ENCODE results near the gene SRD5A2. TPM values are rescaled to one million over a fixed set of nuclear protein-coding genes. Genes with fewer than 3 reads are reported as not detected.

The SRD5A2 gene
- 0.65 TPM for total RNA-seq

DNA sequence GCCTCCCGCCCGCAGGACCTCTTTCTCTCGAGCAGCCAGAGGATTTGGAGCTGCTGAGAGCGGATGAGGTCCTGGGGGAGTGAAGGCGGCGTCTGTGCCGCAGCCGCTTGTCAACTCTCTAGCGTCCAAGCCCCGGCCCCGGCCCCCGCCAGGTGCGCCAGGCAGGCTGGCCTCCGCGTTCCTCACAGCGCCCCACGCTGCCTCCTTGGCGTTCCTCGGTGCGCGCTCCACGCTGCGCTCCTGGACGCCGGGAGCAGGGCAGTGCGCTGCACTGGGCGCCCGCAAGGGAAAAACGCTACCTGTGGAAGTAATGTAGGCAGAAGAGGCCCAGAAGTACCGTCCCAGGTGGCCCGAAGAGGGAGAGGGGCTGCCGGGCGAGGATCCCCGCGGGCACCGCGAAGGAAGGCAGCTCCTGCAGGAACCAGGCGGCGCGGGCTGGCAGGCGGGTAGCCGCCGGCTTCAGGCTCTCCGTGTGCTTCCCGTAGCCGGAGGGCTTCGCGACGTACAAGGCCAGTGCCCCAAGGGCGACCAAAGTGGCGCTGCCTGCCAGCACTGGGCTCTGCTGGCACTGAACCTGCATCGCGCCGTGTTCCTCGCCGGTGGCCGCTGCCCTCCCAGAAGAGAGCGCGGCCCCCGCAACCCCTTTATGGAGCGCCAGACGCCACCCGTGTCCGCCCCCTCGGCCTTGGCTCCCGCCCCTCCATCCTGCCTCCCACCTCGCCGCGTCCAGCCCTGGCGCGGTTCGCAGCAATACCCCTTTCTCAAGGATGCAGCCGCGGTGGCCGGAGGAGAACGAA lies at the start of gene SRD5A2:
Gene SRD5A2, minus strand, starts transcription at position 618 of the 797 bp plus-strand sequence. Its CDS starts 38 bp downstream, at position 580.
- DNase-seq (ENCODE audit: low spot score): no peak

GRCh38 chr2:31606509-31606908 lies 25.8 kb upstream of the SRD5A2 start:
- DNase-seq (ENCODE audit: low spot score): no peak

GRCh38 chr2:31598694-31599093 lies 18.0 kb upstream of the SRD5A2 start:
- DNase-seq (ENCODE audit: low spot score): no peak

DNA sequence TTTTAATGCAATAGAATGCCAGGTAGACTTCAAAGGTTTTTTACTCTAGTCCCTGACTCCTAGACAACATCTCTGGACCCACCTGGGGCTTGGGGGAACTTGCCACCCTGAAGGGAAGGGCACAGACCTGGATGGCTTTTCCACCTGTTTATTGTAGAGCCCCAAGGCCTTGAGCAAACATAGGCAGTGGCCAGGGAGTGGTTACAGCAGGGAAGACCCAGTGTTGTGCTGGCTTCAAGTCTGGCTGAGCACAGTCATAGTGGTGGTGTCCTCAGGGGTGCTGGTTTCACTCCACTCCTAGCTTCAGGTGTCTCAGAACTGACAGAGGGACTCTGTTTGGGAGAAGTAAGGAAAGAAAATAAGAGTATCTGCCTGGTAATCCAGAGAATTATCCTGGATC lies 5.5 kb upstream of the SRD5A2 start:
- no peak for DNase-seq (ENCODE audit: low spot score)

GRCh38 chr2:31581124-31581795 lies 522 bp upstream of the SRD5A2 start:
- DNase-seq (ENCODE audit: low spot score): no peak

GRCh38 chr2:31579996-31580320 lies 780 bp downstream of the SRD5A2 start:
- no peak for DNase-seq (ENCODE audit: low spot score)

DNA sequence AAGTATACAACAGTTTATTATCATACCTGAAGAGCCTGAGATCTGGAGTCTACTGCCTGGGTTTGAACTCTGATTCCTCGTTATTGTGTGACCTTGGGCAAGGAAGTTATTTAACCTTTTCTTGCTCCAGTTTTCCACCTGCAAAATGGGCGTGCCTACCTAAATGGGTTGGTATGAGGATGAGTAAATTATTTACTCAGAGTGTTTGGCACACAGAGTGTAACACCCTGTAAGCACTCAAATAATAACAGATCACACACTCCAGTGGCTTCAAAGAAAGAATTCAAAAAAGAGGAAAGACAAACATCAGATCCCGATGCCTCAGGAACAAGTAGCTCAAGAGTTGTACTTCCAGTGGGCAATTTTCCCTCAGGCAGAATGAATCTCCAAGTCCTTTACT lies 2.4 kb downstream of the SRD5A2 start:
- no peak for DNase-seq (ENCODE audit: low spot score)

DNA sequence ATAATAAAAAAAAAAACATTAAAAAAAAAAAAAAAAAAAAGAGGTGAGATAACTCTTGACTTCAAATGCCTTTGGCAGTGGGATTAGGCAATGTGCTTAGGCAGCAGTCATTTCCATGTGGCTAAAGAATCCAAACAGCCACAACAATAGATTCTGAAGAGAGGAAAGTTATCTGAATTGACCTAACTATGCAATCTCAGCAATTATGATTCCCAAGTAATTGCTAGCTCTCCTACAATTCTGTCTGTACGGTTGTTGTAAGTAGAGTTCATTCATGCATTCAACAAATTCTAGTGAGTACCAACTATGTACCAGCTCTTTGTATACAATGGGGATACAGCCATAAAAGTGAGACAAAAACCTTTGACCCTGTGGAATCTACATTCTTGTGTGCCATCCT lies 3.6 kb downstream of the SRD5A2 start:
- DNase-seq (ENCODE audit: low spot score): no peak

DNA sequence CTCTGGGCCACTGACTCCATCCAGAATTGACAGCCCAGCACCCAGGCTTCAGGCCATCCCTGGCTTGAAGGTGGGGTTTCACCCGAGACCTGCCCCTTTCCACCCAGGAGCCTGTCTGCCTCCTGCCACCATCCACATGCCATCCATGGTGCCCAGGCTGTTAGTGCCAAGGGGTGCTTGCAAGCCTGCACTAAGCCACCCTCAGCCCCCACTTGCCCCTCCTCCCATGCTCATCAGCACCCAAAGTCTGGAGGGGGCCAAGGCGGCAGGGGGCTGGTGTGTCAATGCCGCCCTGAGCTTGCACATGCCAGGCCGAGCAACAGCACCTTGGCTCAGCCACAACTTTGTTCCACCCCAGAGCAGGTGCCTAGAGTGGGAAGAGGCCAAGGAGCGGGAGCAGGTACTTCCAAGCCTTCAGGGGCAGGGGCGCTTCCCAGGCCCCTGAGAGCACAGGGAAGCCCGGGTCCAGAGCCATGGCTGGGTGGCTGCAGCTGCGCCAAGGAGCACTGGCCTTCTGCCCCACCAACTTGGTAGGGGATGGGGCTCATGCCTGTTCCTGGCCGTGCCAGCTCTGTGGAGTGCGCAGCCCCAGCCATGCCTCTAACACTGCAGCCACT lies 12.0 kb downstream of the SRD5A2 start:
- no peak for DNase-seq (ENCODE audit: low spot score)

GRCh38 chr2:31567679-31568078 lies 13.1 kb downstream of the SRD5A2 start:
- DNase-seq (ENCODE audit: low spot score): no peak

DNA sequence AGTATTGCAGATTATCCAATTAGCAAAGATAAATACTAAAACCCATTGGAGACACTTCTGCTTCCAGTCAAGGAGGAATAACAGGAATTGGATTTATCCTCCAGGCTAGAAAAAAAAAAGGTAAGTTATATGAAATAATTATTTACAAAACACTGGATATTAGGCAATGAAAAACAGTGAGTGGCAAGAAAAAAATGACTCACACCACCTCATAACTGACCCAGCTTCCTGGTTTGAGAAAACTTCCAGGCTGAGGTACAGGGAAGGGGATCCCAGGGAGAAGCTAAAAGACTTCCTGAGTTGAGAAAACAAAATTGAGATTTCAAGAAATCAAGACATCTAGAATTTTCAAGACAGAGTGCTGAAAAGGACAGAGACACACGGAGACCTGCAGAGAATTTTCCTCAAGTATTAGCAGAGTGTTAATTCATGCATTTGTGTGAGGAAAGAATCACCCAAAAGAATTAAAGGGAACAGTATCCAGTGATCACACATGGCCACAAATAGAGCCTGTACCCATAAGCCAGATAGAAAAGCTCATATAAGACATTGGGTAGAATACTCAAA lies 17.4 kb downstream of the SRD5A2 start:
- no peak for DNase-seq (ENCODE audit: low spot score)

DNA sequence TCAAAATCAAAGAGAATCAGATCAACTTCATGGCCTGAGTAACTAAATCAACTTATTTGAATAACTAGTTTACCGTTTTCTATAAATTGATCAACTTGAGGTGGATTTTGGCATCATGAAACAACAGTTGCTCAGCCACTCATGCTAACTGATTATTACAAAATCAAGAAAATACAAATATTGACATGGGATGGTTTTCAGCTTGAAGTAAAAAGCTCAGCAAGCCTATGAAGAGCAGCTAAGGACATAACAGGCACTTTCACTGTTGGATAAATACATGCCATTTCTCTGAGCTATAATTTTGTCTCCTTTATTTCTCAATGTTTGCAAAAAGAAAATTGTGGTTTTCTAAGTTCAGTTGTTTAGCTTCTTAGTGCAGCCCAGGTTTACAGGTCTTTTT lies 18.9 kb downstream of the SRD5A2 start:
- no peak for DNase-seq (ENCODE audit: low spot score)

DNA sequence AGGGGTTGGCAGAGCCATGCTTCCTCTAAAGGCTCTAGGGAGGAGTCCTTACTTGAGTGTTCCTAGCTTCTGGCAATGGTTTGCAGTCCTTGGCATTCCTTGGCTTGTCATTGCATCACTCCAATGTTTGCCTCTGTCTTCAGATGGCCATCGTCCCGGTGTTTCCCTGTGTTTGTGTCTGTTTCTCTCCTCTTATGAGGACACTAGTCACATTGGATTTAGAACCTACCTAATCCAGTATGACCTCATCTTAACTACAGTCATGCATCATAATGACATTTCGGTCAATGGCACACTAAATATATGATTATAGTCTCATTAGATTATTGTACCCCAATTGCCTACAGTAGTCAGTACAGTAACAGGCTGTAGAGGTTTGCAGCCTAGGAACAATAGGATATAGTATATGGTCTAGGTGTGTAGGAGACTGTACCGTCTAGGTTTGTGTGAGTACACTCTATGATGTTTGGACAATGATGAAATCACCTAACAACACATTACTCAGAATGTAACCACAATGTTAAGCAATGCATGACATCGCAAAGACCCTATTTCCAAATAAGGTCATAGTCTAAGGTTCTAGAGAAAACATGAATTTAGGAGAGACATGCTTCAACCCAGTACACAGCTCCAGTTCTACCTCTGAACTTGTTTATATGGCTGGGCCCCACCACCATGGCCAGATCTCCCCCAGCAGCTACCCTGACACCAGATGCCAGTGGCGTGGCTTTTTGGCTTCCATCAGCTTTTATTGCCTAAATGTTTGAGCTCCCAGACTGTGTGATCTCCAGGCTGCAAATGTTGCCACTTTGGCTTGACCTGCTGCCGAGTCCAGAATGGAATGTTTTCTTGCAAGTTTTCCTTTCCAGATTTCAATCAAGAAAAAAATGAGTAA lies 22.1 kb downstream of the SRD5A2 start:
- DNase-seq (ENCODE audit: low spot score): no peak

DNA sequence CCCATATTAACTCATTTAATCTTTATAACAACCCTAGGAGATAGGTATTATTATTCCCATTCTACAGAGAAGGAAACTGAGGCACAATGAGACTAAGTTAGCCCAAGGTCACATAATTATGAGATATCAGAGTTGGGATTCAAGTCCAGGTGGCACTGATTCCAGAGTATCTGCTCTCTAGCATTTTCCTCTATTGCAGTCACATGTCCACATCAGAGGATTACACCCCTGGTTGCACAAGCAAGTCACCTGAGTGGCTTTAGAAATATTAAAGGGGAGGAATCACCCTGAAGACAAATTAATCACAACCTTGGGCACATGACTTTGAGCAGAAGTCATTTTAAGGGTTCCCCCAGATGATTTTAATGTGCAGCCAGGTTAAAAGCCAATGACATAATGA lies 23.8 kb downstream of the SRD5A2 start:
- no peak for DNase-seq (ENCODE audit: low spot score)

GRCh38 chr2:31555967-31556706 lies 24.6 kb downstream of the SRD5A2 start:
- DNase-seq (ENCODE audit: low spot score): no peak

GRCh38 chr2:31553362-31553761 lies 27.4 kb downstream of the SRD5A2 start:
- no peak for DNase-seq (ENCODE audit: low spot score)

- DNase-seq (ENCODE audit: low spot score): no peak
Observed at GRCh38 chr2:31547485-31547884, 33.3 kb downstream of the SRD5A2 start.

DNA sequence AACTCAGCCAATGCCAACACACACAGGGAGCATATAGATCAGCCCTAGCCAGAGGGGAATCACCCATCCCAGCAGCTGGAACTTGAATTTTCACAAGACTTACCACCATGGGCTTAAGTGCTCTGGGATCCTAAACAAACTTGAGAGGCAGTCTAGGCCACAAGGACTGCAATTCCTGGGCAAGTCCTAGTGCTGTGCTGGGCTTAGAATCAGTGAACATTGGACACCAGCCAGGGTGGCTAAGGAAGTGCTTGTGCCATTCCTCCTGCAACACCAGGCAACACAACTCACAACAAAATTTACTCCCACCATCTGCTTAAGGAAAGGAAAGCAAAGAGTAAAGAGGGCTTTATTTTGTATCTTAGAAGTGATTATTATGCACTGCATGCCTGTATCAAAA lies 38.9 kb downstream of the SRD5A2 start:
- no peak for DNase-seq (ENCODE audit: low spot score)

DNA sequence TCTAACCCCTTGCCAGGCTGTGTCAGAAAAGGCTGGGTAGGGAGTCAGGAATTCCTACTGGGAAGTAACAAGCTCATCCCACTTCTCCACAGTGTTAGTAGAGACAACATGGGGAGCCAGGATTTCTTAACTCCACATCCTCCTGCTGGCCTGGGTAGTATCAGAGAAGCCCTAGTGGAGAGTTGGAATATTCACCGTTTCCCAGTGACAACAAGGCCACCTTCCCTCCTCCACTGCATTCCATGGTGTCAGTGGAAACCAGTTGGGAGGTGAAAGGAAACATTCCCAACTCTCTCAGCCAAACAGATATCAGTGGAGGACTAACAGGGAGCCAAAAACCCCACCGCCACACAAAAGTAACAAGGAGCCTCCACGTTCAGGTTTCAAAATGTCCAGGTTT lies 41.2 kb downstream of the SRD5A2 start:
- DNase-seq (ENCODE audit: low spot score): no peak

GRCh38 chr2:31535768-31536167 lies 45.0 kb downstream of the SRD5A2 start:
- no peak for DNase-seq (ENCODE audit: low spot score)

GRCh38 chr2:31534636-31535035 lies 46.1 kb downstream of the SRD5A2 start:
- DNase-seq (ENCODE audit: low spot score): no peak
